BJ (cell line): ENCODE data around the gene MAP10. TPM values are rescaled to one million over a fixed set of nuclear protein-coding genes. Genes with fewer than 3 reads are reported as not detected.

Experiments used
- CTCF ChIA-PET: fragments of 350-600 bp; formaldehyde crosslinking; extraction: SDS; loops from one replicate; lab custom pipeline; 2021; ENCODE audit warnings: antibody characterized with exemption, inconsistent platforms; lab: Yijun Ruan, JAX
- POLR2A ChIA-PET: fragments of 300-600 bp; sonication (Branson Sonifier 250); formaldehyde crosslinking; extraction: SDS; loops from one replicate; lab custom pipeline; 2021; ENCODE audit warnings: antibody characterized with exemption; lab: Charles Lee
- DNase-seq: peaks from one replicate; pipeline ENCODE4 v3.0.0-alpha.2; 2011; ENCODE audit warnings: low read depth
- H3K27me3 ChIP-seq: 2 replicates; pipeline ENCODE4 v1.6.0; 2011; ENCODE audit warnings: low read length; ENCODE audit not compliant: control insufficient read depth, insufficient read depth
- H3K36me3 ChIP-seq: 2 replicates; pipeline ENCODE4 v1.5.1; 2011; ENCODE audit warnings: low read length; ENCODE audit not compliant: control insufficient read depth, insufficient read depth
- H3K4me3 ChIP-seq: 2 replicates; pipeline ENCODE4 v1.5.1; 2011; ENCODE audit warnings: low read depth, mild to moderate bottlenecking, control low read depth, low read length
- CTCF ChIP-seq: IDR thresholded peaks from 2 replicates; pipeline ENCODE4 v1.5.1; 2011; ENCODE audit warnings: low read depth, mild to moderate bottlenecking, control low read depth, inconsistent platforms, low read length, moderate library complexity; ENCODE audit not compliant: insufficient read depth
- polyA plus RNA-seq: library from polyadenylated mRNA; depleted of rRNA; stranded (reverse); fragments of >200 nt; gene quantifications from 2 replicates; pipeline ENCODE4 v1.2.3, GENCODE V29; 2011

The MAP10 gene
- polyA plus RNA-seq, 1 experiment = 0.52 TPM

DNA sequence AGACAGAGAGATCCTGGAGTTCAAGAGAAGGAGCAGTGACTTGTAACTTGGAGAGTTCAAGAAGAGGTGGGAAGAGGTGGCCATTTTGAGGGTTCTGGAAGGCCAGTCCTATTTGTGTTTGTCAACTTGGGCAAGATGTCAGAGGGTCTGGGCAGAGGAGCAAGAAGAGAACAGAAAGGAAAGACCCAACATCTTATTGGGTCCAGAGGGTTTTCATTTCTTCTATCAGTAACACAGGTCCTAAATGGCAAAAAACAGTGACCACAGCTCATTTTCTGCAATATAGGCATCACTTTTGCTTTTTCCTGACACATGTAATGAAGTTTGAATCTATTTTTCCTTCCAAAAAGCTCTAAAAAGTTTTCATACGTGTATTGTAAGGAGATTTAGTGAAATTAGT lies 38.3 kb upstream of the MAP10 start:
- no peaks in the 10 kb centered on the region for H3K27me3 ChIP-seq
- TF ChIP-seq CTCF = no peak
- CTCF ChIA-PET = no interaction called here
- no peak for DNase-seq
- H3K4me3 ChIP-seq = no peak overlapping the region
- no peaks in the 10 kb centered on the region for H3K36me3 ChIP-seq
- POLR2A ChIA-PET = no interaction called here

GRCh38 chr1:232767305-232768074 lies 37.7 kb upstream of the MAP10 start:
- no peaks in the 10 kb centered on the region for H3K36me3 ChIP-seq
- H3K4me3 ChIP-seq = no peak overlapping the region
- CTCF ChIA-PET = no interaction called here
- DNase-seq = peak; percentile 26
- H3K27me3 ChIP-seq = no peaks in the 10 kb centered on the region
- POLR2A ChIA-PET = no interaction called here
- no peak for TF ChIP-seq CTCF

GRCh38 chr1:232768793-232769192 lies 36.4 kb upstream of the MAP10 start:
- no peak for DNase-seq
- H3K4me3 ChIP-seq = no peak overlapping the region
- CTCF ChIA-PET = no interaction called here
- POLR2A ChIA-PET = no interaction called here
- no peaks in the 10 kb centered on the region for H3K27me3 ChIP-seq
- no peaks in the 10 kb centered on the region for H3K36me3 ChIP-seq
- no peak for TF ChIP-seq CTCF

DNA sequence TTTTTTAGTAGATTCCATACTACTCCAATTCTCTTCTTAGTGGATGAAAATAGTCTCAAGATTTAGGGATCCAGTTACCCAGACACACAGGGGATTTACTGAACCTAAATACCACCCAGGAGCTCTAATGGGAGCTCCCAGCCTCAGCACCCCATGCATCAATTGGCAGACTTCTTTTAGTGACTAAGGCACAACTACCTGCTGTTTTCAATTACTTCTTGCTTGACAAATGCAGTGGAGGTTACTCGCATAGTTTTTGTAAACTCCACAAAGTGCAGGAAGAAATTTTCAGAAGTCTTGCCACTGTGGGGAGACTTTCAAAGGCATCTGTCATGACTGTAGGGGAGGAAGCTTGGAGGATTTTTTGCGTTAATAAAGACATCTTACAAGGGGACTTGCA lies 35.5 kb upstream of the MAP10 start:
- Histone ChIP-seq H3K36me3 (no peaks in the 10 kb centered on the region), H3K4me3 (no peak overlapping the region), H3K27me3 (no peaks in the 10 kb centered on the region)
- POLR2A ChIA-PET = no interaction called here
- CTCF ChIA-PET = no interaction called here
- no peak for DNase-seq
- TF ChIP-seq CTCF = no peak

DNA sequence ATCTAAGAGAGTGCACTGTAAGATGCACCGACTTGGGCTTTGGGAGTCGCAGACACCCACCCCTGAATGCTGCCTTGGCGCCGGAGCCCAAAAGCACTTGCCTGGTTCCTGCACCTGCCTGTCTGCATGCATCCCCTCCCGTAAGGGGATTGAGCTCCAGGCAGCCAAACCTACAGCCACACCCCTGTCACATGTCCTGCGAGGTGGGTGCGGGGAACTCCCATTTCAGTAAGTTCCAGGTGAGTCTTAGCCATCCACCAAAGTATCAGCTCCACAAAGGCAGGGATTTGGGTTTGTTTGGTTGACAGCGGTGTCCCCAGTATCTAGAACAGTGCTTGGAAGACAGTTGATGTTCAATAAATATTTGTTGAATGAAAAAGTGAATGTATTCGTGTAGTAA lies 31.5 kb upstream of the MAP10 start:
- Histone ChIP-seq H3K27me3 (no peaks in the 10 kb centered on the region), H3K36me3 (no peaks in the 10 kb centered on the region), H3K4me3 (no peak overlapping the region)
- ChIA-PET CTCF (no interaction called here), POLR2A (no interaction called here)
- DNase-seq = no peak
- no peak for TF ChIP-seq CTCF
